ENCODE data around the gene PGP.

DNA sequence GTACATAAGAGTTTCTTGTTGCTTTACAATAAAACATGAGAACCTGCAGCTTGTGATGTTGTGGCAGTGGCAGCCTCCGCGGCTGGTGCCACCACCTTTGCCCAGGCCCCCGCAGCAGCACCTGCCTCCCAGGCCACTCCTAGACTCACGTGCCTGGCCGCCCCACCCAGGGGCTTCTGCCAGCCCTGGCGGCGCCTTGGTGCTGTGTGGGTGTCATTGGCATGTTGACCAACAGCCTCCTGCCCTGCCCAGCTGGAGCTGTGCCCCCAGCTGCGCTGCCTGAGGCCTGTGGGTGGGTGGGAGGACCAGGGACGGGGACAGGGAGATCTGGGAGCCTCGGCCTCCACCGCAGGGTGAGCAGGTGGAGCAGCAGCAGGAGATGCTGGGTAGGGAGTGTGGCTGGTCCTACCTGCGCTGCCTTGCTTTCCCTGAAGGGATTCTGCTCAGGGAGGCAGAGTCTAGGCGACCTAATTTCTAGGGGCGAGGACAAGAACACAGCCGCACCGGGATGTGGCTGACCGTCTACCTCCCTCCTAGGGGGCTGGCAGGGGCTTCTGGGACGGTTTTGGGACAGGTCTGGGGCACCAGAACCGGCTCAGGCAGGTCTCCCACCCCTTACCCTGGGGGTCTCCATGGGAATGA, 21.2 kb upstream of the PGP start:
- TF ChIP-seq CTCF (IDR thresholded peaks at IDR 0.05), result no peak
- TF ChIP-seq POLR2A (IDR thresholded peaks at IDR 0.05), result no peak

All from uterus (tissue), 2 donors.